Activated T-cell treated with anti-CD3 and anti-CD28 coated beads for 1 hour (primary cell): ENCODE measurements around the gene SERPIND1.
"Not testable (repeated sequence)": the region's sequence is repeated elsewhere in the genome, so short reads cannot be mapped to it uniquely, and the experiment has no call there.

ENCODE experiments used
- DNase-seq: peaks from one replicate; pipeline ENCODE4 v3.0.0-alpha.2; 2020; ENCODE audit warnings: low read depth

The SERPIND1 gene

GRCh38 chr22:20773793-20774212 lies at the start of gene SERPIND1:
SERPIND1 (plus strand) TSS chr22:20774113; CDS start chr22:20779313, 5,200 bp downstream.
- no peak for DNase-seq

GRCh38 chr22:20724676-20725454 lies 49.0 kb upstream of the SERPIND1 start:
- no peak for DNase-seq

GRCh38 chr22:20725987-20726558 lies 47.8 kb upstream of the SERPIND1 start:
- no peak for DNase-seq

- DNase-seq, result no peak
Measured at GRCh38 chr22:20727118-20728015, 46.5 kb upstream of the SERPIND1 start.

- no peak for DNase-seq
Measured at GRCh38 chr22:20728523-20729190, 45.3 kb upstream of the SERPIND1 start.

GRCh38 chr22:20729194-20729593 lies 44.7 kb upstream of the SERPIND1 start:
- DNase-seq, result no peak

GRCh38 chr22:20732431-20732830 lies 41.5 kb upstream of the SERPIND1 start:
- DNase-seq, result not testable (repeated sequence)

GRCh38 chr22:20735356-20736162 lies 38.4 kb upstream of the SERPIND1 start:
- DNase-seq, result not testable (repeated sequence)

GRCh38 chr22:20736891-20737290 lies 37.0 kb upstream of the SERPIND1 start:
- DNase-seq, result not testable (repeated sequence)

- no peak for DNase-seq
Measured at GRCh38 chr22:20738394-20739089, 35.4 kb upstream of the SERPIND1 start.

GRCh38 chr22:20740222-20740951 lies 33.5 kb upstream of the SERPIND1 start:
- DNase-seq, result no peak

- DNase-seq, result no peak
Measured at GRCh38 chr22:20741008-20741633, 32.8 kb upstream of the SERPIND1 start.

GRCh38 chr22:20741634-20742581 lies 32.0 kb upstream of the SERPIND1 start:
- DNase-seq, result peak; percentile 23

GRCh38 chr22:20742764-20743163 lies 31.1 kb upstream of the SERPIND1 start:
- no peak for DNase-seq

GRCh38 chr22:20744456-20744855 lies 29.5 kb upstream of the SERPIND1 start:
- DNase-seq, result no peak

- no peak for DNase-seq
Measured at GRCh38 chr22:20745119-20745518, 28.8 kb upstream of the SERPIND1 start.

GRCh38 chr22:20746431-20747189 lies 27.3 kb upstream of the SERPIND1 start:
- no peak for DNase-seq
